Measurements from ENCODE around the gene UPF1. TPM values are rescaled to one million over a fixed set of nuclear protein-coding genes. Genes with fewer than 3 reads are reported as not detected.
"Not testable (repeated sequence)": the region's sequence is repeated elsewhere in the genome, so short reads cannot be mapped to it uniquely, and the experiment has no call there.

UPF1 gene
- total RNA-seq, 3 donors from 2014 or later (not counting 1 experiment from before 2014, with no cell fraction given) = 123 to 140 (median 138) TPM

GRCh38 chr19:18814063-18814462, 17.7 kb upstream of the UPF1 start:
- H3K4me1 ChIP-seq (ENCODE audit: control insufficient read depth, insufficient read depth, low read length) = peaks cover 5% of the 10 kb centered on the region
- Mint-ChIP-seq H3K4me1 (peaks cover 0 to 5% of the 10 kb centered on the region in 2 donors), H3K36me3 (no peaks in the 10 kb centered on the region), H3K27ac (no peak overlapping the region), H3K9me3 (no peaks in the 10 kb centered on the region), H3K4me3 (no peak overlapping the region), H3K27me3 (ENCODE audit: low read depth in 2 of 2) (peaks cover 0 to 3% of the 10 kb centered on the region in 2 donors)
- H3K27ac ChIP-seq (ENCODE audit: low read length) = no peak overlapping the region
- no peak overlapping the region for H3K4me3 ChIP-seq (ENCODE audit: low read length)
- TF ChIP-seq, protein P1, sequence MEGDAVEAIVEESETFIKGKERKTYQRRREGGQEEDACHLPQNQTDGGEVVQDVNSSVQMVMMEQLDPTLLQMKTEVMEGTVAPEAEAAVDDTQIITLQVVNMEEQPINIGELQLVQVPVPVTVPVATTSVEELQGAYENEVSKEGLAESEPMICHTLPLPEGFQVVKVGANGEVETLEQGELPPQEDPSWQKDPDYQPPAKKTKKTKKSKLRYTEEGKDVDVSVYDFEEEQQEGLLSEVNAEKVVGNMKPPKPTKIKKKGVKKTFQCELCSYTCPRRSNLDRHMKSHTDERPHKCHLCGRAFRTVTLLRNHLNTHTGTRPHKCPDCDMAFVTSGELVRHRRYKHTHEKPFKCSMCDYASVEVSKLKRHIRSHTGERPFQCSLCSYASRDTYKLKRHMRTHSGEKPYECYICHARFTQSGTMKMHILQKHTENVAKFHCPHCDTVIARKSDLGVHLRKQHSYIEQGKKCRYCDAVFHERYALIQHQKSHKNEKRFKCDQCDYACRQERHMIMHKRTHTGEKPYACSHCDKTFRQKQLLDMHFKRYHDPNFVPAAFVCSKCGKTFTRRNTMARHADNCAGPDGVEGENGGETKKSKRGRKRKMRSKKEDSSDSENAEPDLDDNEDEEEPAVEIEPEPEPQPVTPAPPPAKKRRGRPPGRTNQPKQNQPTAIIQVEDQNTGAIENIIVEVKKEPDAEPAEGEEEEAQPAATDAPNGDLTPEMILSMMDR (IDR thresholded peaks at IDR 0.05) = no peak
- no peaks in the 10 kb centered on the region for H3K36me3 ChIP-seq (ENCODE audit: control insufficient read depth, insufficient read depth, low read length)
- 84% methylated on average over 9 of the region's 9 CpGs for WGBS (ENCODE audit: insufficient coverage)
- intact Hi-C loops (cut with micrococcal nuclease) = no loop called here
- no peaks in the 10 kb centered on the region for H3K27me3 ChIP-seq (ENCODE audit: control insufficient read depth, insufficient read depth, low read length)
- H3K9me3 ChIP-seq (ENCODE audit: control insufficient read depth, insufficient read depth, low read length) = no peaks in the 10 kb centered on the region
- DNase-seq (no peak), ATAC-seq (no peak)

DNA sequence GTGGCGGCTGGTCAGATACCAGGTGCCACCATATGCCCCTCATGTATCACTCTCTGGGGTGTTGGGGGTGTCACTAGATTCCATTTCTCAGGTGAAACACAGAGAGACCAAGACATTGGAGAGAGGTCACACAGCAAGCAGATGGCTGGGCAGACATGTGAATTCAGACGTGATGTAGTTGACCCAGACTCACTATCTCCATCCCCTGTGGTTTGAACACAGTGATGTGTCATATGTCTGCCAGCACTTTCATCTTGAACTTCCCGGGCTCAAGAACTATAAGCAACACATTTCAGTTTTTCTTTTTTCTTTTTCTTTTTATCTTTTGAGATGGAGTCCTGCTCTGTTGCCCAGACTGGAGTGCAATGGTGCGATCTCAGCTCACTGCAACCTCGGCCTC, 16.1 kb upstream of the UPF1 start:
- ATAC-seq (no peak), DNase-seq (no peak)
- Mint-ChIP-seq H3K4me3 (no peak overlapping the region), H3K27ac (no peak overlapping the region), H3K27me3 (ENCODE audit: low read depth in 2 of 2) (no peaks in the 10 kb centered on the region), H3K9me3 (no peaks in the 10 kb centered on the region), H3K4me1 (no peaks in the 10 kb centered on the region), H3K36me3 (no peaks in the 10 kb centered on the region)
- WGBS (ENCODE audit: insufficient coverage) = 86% methylated on average over 5 of the region's 5 CpGs
- Histone ChIP-seq H3K27ac (ENCODE audit: low read length) (no peak overlapping the region), H3K4me3 (ENCODE audit: low read length) (no peak overlapping the region), H3K27me3 (ENCODE audit: control insufficient read depth, insufficient read depth, low read length) (no peaks in the 10 kb centered on the region), H3K9me3 (ENCODE audit: control insufficient read depth, insufficient read depth, low read length) (no peaks in the 10 kb centered on the region), H3K4me1 (ENCODE audit: control insufficient read depth, insufficient read depth, low read length) (no peaks in the 10 kb centered on the region), H3K36me3 (ENCODE audit: control insufficient read depth, insufficient read depth, low read length) (no peaks in the 10 kb centered on the region)
- intact Hi-C loops (cut with micrococcal nuclease) = no loop called here
- TF ChIP-seq, protein P1 (IDR thresholded peaks at IDR 0.05) = no peak

DNA sequence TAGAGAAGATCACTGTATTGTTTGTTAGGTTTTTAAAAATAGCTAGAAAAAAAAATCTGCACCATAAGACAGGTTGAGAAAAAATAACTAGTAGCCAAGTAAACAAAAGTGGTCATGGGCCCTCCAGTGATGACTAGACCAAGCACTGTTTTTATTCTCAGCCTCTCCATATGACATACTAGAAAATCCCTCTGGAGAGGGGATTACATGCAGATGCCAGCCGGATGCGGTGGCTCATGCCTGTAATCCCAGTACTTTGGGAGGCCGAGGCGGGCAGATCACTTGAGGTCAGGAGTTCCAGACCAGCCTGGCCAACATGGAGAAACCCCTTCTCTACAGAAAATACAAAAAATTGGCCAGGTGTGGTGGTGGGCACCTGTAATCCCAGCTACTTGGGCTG, 15.1 kb upstream of the UPF1 start:
- WGBS (ENCODE audit: insufficient coverage) = 76% methylated on average over 4 of the region's 4 CpGs
- H3K4me1 Mint-ChIP-seq; intact Hi-C loops (cut with micrococcal nuclease); ATAC-seq; H3K27ac Mint-ChIP-seq; H3K4me3 ChIP-seq (ENCODE audit: low read length); H3K4me1 ChIP-seq (ENCODE audit: control insufficient read depth, insufficient read depth, low read length); DNase-seq; H3K36me3 ChIP-seq (ENCODE audit: control insufficient read depth, insufficient read depth, low read length); H3K27ac ChIP-seq (ENCODE audit: low read length); H3K36me3 Mint-ChIP-seq; H3K27me3 Mint-ChIP-seq (ENCODE audit: low read depth in 2 of 2); H3K4me3 Mint-ChIP-seq; H3K9me3 ChIP-seq (ENCODE audit: control insufficient read depth, insufficient read depth, low read length); H3K27me3 ChIP-seq (ENCODE audit: control insufficient read depth, insufficient read depth, low read length); H3K9me3 Mint-ChIP-seq: not testable (repeated sequence)

DNA sequence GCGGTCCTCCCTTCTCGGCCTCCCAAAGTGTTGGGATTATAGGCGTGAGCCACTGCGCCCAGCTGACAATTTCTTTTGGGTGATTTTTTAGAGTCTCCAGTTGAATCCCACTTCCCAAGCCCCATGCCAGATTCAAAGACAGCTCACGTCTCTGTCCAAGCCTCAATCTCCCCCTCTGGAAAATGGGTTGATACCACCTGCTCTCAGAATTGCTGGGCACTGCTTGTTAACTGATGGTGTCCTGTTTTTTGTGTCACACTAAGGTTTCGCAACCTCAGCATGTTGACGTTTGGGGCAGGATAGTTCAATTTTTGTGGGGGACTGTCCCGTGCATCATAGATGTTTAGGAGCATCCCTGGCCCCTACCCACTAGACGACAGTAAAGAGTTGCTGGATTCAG, 14.2 kb upstream of the UPF1 start:
- DNase-seq (no peak), ATAC-seq (no peak)
- Mint-ChIP-seq H3K27me3 (ENCODE audit: low read depth in 2 of 2) (no peaks in the 10 kb centered on the region), H3K4me3 (no peak overlapping the region), H3K27ac (no peak overlapping the region), H3K9me3 (no peaks in the 10 kb centered on the region), H3K4me1 (no peaks in the 10 kb centered on the region), H3K36me3 (no peaks in the 10 kb centered on the region)
- H3K27me3 ChIP-seq (ENCODE audit: control insufficient read depth, insufficient read depth, low read length) = no peaks in the 10 kb centered on the region
- intact Hi-C loops (cut with micrococcal nuclease) = no loop called here
- 86% methylated on average over 9 of the region's 9 CpGs for WGBS (ENCODE audit: insufficient coverage)
- TF ChIP-seq, protein P1 (IDR thresholded peaks at IDR 0.05) = no peak
- no peaks in the 10 kb centered on the region for H3K4me1 ChIP-seq (ENCODE audit: control insufficient read depth, insufficient read depth, low read length)
- H3K9me3 ChIP-seq (ENCODE audit: control insufficient read depth, insufficient read depth, low read length) = no peaks in the 10 kb centered on the region
- H3K36me3 ChIP-seq (ENCODE audit: control insufficient read depth, insufficient read depth, low read length) = no peaks in the 10 kb centered on the region
- no peak overlapping the region for H3K27ac ChIP-seq (ENCODE audit: low read length)
- no peak overlapping the region for H3K4me3 ChIP-seq (ENCODE audit: low read length)
